Ishikawa (cell line): ENCODE data around the gene RPS6KA1.

Source experiments
- CEBPB ChIP-seq: IDR thresholded peaks from 2 replicates; pipeline ENCODE4 v1.6.1; 2012
- EGR1 ChIP-seq: IDR thresholded peaks from 2 replicates; pipeline ENCODE4 v1.6.1; 2012
- EP300 ChIP-seq: IDR thresholded peaks from 2 replicates; pipeline ENCODE4 v1.6.1; 2012; ENCODE audit warnings: borderline replicate concordance
- NFIC ChIP-seq: IDR thresholded peaks from 2 replicates; pipeline ENCODE4 v1.6.1; 2012
- RAD21 ChIP-seq: IDR thresholded peaks from 2 replicates; pipeline ENCODE4 v1.6.1; 2012; ENCODE audit warnings: low read depth
- TAF1 ChIP-seq: IDR thresholded peaks from 2 replicates; pipeline ENCODE4 v1.6.1; 2012; ENCODE audit warnings: low read depth, mild to moderate bottlenecking
- TCF12 ChIP-seq: IDR thresholded peaks from 2 replicates; pipeline ENCODE4 v1.6.1; 2012; ENCODE audit warnings: low read depth
- TEAD4 ChIP-seq: IDR thresholded peaks from 2 replicates; pipeline ENCODE4 v1.6.1; 2012
- ZBTB7A ChIP-seq: IDR thresholded peaks from 2 replicates; pipeline ENCODE4 v1.6.1; 2012; ENCODE audit warnings: low read depth
- TF ChIP-seq, protein P1 (sequence below): IDR thresholded peaks from 2 replicates; pipeline ENCODE4 v1.6.1; 2012
- TF ChIP-seq, protein P2 (sequence below): IDR thresholded peaks from 2 replicates; pipeline ENCODE4 v1.6.1; 2012
- TF ChIP-seq, protein P3 (sequence below): IDR thresholded peaks from 2 replicates; pipeline ENCODE4 v1.6.1; 2012; ENCODE audit warnings: low read depth, mild to moderate bottlenecking

DNA sequence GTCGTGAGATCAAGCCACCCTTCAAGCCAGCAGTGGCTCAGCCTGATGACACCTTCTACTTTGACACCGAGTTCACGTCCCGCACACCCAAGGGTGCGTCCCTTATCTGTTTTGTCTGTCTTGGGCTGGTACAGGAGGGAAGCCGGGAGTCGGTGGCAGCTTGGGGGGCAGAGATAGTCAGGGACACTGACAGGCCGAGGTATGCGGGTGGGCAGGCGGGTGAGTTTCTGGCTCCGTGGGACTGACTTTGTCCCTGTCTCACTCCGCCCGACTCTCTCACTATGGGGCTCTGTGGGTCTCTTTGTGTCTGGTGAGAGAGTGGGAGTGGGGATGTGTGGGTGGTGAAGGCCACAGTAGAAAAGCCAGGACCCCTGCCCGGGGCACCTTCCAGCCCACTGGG, 27.4 kb downstream of the RPS6KA1 start:
- TF ChIP-seq TEAD4 (no peak), EP300 (no peak), CEBPB (no peak), TAF1 (no peak), ZBTB7A (no peak), RAD21 (no peak), TCF12 (no peak), EGR1 (no peak), NFIC (no peak)
- TF ChIP-seq, protein P1, sequence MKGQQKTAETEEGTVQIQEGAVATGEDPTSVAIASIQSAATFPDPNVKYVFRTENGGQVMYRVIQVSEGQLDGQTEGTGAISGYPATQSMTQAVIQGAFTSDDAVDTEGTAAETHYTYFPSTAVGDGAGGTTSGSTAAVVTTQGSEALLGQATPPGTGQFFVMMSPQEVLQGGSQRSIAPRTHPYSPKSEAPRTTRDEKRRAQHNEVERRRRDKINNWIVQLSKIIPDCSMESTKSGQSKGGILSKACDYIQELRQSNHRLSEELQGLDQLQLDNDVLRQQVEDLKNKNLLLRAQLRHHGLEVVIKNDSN: no peak
- TF ChIP-seq, protein P2, sequence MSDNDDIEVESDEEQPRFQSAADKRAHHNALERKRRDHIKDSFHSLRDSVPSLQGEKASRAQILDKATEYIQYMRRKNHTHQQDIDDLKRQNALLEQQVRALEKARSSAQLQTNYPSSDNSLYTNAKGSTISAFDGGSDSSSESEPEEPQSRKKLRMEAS: no peak
- TF ChIP-seq, protein P3, sequence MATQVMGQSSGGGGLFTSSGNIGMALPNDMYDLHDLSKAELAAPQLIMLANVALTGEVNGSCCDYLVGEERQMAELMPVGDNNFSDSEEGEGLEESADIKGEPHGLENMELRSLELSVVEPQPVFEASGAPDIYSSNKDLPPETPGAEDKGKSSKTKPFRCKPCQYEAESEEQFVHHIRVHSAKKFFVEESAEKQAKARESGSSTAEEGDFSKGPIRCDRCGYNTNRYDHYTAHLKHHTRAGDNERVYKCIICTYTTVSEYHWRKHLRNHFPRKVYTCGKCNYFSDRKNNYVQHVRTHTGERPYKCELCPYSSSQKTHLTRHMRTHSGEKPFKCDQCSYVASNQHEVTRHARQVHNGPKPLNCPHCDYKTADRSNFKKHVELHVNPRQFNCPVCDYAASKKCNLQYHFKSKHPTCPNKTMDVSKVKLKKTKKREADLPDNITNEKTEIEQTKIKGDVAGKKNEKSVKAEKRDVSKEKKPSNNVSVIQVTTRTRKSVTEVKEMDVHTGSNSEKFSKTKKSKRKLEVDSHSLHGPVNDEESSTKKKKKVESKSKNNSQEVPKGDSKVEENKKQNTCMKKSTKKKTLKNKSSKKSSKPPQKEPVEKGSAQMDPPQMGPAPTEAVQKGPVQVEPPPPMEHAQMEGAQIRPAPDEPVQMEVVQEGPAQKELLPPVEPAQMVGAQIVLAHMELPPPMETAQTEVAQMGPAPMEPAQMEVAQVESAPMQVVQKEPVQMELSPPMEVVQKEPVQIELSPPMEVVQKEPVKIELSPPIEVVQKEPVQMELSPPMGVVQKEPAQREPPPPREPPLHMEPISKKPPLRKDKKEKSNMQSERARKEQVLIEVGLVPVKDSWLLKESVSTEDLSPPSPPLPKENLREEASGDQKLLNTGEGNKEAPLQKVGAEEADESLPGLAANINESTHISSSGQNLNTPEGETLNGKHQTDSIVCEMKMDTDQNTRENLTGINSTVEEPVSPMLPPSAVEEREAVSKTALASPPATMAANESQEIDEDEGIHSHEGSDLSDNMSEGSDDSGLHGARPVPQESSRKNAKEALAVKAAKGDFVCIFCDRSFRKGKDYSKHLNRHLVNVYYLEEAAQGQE: no peak
